ENCODE results near the gene GSN. TPM values are rescaled to one million over a fixed set of nuclear protein-coding genes. Genes with fewer than 3 reads are reported as not detected.

The GSN gene
- total and polyA plus RNA-seq, 4 donors: 18.8 to 402 (median 51.6) TPM

GRCh38 chr9:121368138-121368522 is 100.2 kb downstream of the GSN start:
- WGBS: 10% methylated on average over 1 of the region's 1 CpG
- peak overlapping the region; percentile 81 to 89 for H3K9ac ChIP-seq (ENCODE audit: low read depth in 1 of 2, low read length in 2 of 2)
- no peak for DNase-seq (ENCODE audit: low spot score)
- H3K27me3 ChIP-seq (ENCODE audit: control insufficient read depth in 4 of 4, insufficient read depth in 4 of 4, low read length in 3 of 4): no peaks in the 10 kb centered on the region
- peaks cover 13 to 61% (median 51%) of the 10 kb centered on the region in 4 donors for H3K4me1 ChIP-seq (ENCODE audit: control insufficient read depth in 4 of 4, insufficient read depth in 4 of 4, low read length in 3 of 4)
- no peaks in the 10 kb centered on the region for H3K9me3 ChIP-seq (ENCODE audit: control insufficient read depth in 4 of 4, low read length in 3 of 4)
- TF ChIP-seq HNF4G (IDR thresholded peaks at IDR 0.05) (peak; percentile 45), GABPA (IDR thresholded peaks at IDR 0.05 in 1 of 2, conservative IDR thresholded peaks at IDR 0.05 in 1 of 2) (no peak), TAF1 (conservative IDR thresholded peaks at IDR 0.05) (peak; percentile 77), SP1 (IDR thresholded peaks at IDR 0.05) (peak; percentile 58), YY1 (IDR thresholded peaks at IDR 0.05) (no peak), MAX (IDR thresholded peaks at IDR 0.05) (no peak), RXRA (IDR thresholded peaks at IDR 0.05) (peak in 1 of 2 donors; percentile 37), REST (IDR thresholded peaks at IDR 0.05) (peak; percentile 47), RAD21 (IDR thresholded peaks at IDR 0.05) (no peak), ATF3 (IDR thresholded peaks at IDR 0.05) (no peak), ZBTB33 (IDR thresholded peaks at IDR 0.05) (no peak), HNF4A (conservative IDR thresholded peaks at IDR 0.05) (peak; percentile 74 to 80), CTCF (IDR thresholded peaks at IDR 0.05; ENCODE audit: low read depth, low read length, missing input control) (no peak), FOXA2 (IDR thresholded peaks at IDR 0.05) (peak; percentile 66), EGR1 (IDR thresholded peaks at IDR 0.05; ENCODE audit: low read depth in 2 of 2) (no peak), JUND (IDR thresholded peaks at IDR 0.05) (peak in 1 of 2 donors; percentile 37), FOXA1 (IDR thresholded peaks at IDR 0.05) (no peak), NR2F2 (IDR thresholded peaks at IDR 0.05) (peak; percentile 10)
- peaks cover 0 to 3% (median 0%) of the 10 kb centered on the region in 4 donors for H3K36me3 ChIP-seq (ENCODE audit: control insufficient read depth in 4 of 4, insufficient read depth in 3 of 4, low read depth in 1 of 4, low read length in 3 of 4)
- H3K4me3 ChIP-seq (ENCODE audit: low read depth in 1 of 3, low read length in 3 of 3): peak overlapping the region; percentile 64 to 94 (median 86)
- H3K27ac ChIP-seq (ENCODE audit: low read depth in 1 of 2, low read length in 2 of 2): peak overlapping the region; percentile 70 to 93
